Activated T-cell treated with anti-CD3 and anti-CD28 coated beads, Interleukin-2, amount 50 U/mL, for 1 hour (primary cell): ENCODE data around the gene MAP2K7.
"Not testable (repeated sequence)": the region's sequence is repeated elsewhere in the genome, so short reads cannot be mapped to it uniquely, and the experiment has no call there.

Experiments
- DNase-seq: peaks from one replicate; pipeline ENCODE4 v3.0.0-alpha.2; 2020

The MAP2K7 gene

DNA sequence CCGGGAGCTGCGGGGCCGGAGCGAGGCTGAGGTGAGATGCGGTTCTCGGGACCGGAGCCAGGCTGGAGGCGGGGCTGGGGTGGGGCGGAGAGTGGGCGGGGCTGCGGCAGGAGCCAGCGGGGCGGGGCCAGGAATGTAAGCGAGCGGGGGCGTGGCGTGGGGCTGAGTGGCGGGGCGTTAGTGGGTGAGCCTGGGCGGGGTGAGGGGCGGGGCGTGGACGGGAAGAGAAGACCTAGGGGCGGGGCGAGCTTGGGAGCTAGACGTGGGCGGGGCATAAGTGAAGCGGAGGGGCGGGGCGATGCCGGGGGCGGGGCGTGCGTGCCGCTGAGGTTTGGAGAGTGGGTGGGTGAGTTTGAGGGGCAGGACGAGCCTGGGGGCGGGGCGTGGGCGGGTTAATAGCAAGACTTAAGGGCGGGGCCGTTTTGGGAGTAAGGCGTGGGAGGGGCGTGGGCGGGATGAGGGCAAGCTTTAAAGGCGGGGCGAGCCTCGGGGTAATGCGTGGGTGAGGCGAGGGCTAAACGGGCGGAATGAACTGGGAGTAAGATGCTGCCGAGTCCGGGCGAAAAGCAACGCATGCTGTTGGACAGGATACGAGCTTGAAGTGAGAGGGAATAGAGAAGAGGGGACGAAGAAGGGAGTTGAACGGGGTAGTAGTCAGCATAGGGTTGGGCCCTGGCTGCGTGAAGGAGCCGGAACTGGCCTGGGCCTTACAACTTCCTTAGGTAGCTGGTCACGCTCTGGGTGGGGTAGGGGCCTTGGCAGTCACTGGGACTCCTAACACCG lies 17.0 kb downstream of the MAP2K7 start:
- peak; percentile 99 for DNase-seq

DNA sequence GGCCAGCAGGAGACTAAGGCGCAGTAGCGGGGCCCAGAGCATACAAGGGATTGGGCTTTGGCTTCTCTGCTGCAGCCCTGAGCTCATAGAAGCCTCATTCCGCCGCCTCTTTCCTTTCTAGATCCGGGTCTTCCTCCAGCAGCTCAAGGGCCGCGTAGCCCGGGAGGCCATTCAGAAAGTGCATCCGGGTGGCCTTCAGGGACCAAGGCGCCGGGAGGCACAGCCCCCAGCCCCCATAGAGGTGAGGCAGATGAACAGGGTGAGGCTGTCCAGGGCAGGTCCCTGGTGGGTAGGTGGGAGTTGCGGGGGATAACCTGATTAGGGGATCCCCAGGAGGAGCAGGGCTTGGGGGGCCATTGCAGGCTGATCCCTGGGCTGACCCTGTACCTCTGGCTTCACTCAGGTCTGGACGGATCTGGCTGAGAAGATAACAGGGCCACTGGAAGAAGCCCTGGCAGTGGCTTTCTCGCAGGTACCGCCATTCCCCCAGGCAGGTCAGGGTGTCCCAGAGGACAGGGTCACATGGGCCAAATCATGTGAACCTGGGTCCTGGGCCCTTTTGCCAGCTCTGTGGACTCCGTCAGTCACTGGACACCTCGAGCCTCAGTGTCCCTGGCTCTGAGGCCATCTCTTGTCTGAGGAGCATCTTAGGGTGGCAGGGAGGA lies 17.8 kb downstream of the MAP2K7 start:
- DNase-seq: no peak

DNA sequence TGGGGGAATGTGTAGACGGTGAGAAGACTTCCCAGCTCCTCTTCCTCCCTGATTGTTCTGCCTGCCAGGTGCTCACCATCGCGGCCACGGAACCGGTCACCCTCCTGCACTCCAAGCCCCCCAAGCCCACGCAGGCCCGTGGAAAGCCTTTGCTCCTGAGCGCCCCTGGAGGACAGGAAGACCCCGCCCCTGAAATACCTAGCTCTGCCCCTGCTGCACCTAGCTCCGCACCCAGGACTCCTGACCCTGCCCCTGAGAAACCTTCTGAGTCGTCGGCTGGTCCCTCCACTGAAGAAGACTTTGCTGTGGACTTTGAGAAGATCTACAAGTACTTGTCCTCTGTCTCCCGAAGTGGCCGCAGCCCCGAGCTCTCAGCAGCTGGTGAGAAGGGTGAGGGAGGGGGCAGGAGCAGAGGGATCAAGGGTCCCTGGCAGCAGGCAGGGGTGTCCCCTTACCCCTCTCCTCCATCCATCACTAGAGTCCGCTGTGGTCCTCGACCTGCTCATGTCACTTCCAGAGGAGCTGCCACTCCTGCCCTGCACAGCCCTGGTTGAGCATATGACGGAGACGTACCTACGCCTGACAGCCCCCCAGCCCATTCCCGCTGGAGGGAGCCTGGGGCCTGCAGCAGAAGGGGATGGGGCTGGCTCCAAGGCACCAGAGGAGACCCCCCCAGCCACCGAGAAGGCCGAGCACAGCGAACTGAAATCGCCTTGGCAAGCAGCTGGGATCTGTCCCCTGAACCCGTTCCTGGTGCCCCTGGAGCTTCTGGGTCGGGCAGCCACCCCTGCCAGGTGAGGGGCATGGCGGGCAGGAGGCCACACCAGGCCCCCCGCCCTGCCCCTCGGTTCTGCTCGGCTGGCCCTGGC lies 18.5 kb downstream of the MAP2K7 start:
- DNase-seq: no peak

DNA sequence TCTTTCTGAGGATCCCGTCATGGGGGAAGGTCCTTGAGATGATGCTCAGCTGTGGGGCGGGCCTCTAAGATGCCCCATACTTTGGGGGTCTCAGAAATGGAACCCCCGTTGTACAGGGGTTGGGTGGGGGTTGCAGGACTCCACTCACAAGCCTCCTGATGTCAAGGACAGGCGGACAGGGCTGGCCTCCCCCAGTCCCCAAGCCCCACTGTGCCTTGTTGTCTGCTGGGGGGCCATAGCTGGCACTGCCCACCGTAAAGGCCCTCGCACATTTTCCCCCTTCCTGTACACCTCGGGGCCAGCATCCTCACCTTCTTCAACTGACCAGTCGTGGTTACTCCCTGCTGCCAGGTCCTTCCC lies 19.1 kb downstream of the MAP2K7 start:
- DNase-seq: no peak

DNA sequence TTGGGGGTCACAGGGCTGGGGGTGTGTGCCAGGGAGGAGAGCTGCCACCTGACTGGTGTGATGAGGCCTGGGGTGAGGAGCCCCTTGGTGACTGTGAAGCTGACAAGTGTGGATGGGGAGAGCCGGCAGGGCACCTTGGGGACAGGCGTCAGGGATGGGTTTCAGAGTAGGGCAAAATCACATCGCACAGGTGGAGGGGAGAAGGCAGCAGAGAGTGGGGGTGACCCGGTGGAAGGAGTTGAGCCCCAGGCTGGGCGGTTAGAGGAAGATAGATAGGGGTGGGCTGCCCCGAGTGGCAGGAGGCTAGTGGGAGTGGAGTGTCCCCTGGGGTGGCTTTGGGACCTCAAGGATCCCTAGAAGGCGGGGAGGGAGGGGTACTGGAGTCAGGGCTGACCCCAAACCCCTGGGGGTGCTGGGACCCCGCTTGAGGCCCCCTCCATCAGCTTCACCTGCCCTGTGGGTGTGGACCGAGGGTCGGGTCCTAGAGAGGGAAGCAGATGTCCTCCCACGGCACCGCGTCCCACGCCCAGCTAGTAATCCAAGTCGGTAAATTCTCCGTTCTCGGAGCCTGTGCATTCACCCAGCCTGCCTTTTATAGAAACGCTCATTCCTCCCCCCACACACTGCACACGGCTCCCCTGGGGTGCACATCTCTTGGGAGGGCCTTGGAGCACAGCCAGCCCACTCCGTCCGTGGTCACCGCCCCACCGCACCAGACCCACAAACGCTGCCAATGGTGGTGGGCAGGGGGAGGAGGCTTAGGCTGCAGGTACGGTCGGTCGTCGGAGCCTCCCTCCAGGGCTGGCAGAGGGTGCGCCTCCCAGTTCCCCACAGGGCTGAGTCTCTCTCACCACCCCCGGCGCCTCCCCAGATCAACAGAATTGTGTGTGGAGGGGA lies 19.9 kb downstream of the MAP2K7 start:
- DNase-seq: no peak

DNA sequence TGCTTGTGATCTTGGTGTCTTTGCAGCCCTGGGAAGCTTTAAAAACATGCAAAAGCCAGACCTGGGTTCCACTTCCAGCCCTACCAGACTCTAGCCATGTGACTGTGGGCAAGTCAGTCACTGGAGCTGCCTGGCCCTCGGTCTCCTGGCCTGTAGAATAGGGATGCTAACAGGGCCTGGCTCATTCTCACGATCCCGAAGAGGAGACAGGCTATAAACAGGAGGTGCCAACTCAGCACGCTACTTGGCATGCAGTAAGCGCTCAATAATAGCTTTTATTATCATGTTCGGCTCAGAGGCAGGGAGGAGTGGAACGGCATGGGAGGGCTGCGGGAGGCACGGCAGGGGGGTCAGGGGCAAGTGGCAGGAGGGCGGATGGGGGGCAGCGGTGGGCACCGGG lies 20.6 kb downstream of the MAP2K7 start:
- no peak for DNase-seq

DNA sequence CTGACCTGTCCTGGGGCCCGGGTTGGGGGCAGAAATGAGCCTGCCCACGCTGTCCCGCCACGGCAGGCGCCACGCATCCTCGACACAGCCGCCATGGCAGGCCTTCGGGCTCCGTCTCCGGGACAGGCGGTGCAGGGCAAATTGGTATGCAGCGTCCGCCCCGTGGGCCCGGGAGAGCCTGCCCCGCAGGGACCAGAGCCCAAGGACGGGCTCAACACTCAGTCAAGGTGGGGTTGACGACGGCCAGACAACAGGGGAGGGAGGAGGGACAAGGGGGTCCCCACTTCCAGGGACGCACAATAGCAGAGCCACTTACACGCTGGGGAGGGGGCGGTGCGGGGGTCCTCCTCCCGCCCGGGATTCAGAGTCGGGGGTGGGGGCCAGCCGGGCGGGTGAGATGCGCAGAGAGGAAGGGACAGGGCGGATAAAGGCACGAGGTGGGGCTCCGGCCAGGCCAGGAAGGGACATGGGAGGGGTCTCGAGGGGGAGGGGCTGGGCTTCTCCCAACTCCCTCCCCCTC lies 21.0 kb downstream of the MAP2K7 start:
- DNase-seq: no peak

DNA sequence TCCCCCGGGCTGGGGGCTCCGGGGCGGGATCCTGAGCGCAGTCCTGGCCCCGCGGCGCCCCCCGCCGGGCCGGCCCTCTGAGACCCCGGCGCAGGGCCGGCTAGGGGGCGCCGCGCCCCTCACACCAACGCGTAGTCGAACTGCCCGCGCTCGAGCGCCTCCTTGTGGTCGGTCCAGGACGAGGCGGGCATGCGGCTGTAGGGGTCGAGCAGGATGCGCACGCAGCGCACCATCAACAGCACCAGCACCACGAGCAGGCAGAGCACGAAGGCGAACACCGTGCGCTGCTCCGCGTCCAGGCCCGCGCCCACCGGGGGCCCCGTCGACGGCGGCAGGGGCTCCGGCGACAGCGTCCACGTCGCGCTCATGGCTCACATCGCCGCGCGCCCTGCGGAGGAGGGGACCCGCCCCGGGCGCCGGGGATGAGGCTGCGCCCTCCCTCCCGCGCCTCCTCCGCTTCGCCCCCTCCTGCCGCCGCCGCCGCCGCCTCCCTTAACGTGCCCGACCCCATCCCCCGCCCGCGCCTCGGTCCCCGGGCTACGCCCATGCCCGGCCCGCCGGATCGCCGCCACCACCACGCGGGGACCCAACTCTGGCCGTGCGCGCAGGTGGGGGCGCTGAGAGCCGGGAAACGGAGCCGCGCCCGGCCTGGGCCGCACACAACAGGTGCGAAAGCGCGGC lies 21.6 kb downstream of the MAP2K7 start:
- DNase-seq: peak; percentile 81

DNA sequence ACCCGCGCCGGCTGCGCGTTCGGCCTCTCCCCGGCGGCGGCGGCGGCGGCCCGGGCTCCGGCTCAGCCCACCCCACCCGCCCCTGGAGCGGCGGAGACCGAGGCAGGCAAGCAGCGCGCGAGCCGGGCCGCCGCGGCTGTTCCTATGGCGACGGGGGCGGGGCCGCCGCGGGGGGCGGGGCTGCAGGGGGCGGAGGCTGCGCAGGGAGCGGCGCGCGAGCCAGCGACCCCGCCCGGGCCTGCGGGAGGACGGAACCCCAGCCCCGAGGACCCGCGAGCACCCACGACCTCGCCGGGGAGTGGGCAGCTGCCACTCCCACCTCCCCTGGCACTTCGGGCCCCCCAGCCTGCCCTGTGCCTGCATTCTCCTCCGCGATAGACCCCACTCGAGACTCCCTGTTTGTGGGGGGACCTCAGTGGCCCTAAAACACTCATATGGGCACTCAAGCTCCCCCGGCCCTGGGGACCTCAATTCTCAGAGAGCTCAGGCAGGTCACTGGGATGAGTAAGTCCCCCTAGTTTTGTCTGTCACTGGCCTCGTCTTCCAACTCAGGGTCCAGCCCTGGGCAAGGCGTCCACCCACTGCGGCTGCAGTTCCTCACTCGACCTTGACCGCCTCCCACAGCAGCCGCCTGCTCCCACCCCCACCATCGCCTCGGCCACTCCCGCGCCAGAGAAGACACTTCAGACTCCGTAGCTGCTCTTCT lies 22.5 kb downstream of the MAP2K7 start, which contains the start of gene CTXN1:
Gene CTXN1, minus strand, starts transcription at position 115 of the 706 bp plus-strand sequence. CDS start 597 bp downstream, outside the sequence.
- peak; percentile 87 for DNase-seq

DNA sequence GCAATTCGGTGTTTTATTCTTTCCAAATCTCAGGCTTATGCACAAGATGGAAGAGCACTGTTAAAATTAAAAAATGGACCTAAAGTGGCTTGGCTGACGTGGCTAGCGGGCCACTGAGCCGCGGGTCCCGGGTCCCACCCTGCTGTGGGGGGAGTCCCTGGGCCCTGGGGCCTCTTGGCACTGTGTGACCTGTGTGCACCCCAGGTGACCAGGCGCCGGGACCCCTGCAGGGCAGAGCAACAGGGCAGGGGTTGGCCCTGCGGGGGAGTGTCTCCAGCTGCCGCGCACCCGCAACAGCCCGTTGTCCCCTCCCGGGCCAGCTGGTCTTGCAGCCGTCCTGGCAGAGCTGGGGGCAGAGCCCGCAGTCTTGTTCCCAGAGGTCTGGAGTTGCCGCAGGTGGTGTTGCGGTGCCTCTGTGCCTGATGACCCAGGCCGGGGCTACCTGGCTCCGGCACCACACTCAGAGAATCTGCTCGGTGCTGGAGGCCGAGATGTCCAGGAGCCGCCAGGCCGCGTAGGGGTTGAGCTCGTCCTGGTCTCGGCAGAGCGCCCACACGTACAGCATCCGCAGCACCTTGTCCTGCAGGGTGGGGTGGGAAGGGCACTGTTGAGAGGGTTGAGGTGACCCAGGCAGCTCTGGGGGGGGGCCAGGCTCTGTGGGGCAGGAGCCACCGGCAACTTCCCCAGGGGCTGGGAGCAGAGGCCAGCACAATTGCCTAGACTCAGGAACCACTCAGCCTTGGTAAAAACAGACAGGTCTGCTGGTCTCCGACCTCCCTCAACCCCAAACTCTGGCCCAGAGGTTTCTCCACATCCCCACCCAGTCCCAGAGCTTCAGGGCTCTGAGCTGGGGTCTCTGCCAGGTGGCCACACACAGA lies 23.3 kb downstream of the MAP2K7 start:
- DNase-seq: no peak

DNA sequence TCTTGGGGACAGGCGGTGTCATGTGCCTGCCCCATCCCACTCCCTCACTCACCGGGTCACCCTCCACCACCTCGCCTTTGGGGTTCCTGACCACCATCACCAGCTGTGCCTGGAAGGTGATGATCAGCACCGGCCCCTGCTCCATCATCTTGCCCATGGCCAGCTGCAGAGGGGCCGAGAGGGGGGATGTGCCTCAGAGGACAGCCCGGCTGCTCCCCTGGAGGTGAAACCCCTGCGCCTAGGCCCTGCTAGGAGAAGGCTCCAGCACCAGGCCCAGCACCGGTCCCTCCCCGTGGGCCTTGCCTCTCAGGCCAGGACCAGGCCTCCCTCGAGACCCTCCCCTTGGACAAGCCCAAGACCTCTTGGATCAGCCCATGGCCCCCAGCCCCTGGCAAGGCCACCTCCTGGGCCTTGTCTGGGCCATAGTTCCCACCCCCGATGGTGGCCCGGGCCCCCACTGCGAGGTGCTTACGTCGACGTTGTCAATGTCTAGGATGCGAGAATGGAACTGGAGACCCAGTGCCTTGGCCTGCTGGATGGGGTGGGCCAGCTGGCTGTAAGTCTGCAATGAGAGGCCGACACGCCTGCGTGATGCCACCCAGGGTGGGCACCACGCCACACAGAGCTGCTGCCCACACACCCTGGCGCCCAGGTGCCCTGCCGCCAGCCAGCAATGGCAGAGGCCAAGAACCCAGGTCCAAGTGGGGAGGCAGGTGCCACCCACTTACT lies 24.1 kb downstream of the MAP2K7 start:
- DNase-seq: no peak

DNA sequence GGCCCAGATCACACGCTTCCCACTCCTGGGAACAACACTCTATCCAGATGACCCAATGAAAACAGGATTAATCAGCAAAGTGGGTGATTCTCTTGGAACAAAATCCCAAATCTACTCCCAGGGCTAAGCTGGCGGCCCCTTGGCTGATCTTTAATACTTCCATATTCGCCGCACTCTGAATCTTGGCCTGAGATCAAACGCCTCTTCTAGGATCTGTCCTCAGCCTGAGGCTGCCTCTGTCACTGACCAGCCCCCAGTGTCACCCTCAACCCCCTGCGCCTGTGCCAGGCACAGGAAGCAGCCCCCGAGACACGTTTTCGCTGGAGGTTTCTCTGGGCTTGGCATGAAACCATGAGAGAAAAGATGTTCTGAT lies 24.6 kb downstream of the MAP2K7 start:
- no peak for DNase-seq

DNA sequence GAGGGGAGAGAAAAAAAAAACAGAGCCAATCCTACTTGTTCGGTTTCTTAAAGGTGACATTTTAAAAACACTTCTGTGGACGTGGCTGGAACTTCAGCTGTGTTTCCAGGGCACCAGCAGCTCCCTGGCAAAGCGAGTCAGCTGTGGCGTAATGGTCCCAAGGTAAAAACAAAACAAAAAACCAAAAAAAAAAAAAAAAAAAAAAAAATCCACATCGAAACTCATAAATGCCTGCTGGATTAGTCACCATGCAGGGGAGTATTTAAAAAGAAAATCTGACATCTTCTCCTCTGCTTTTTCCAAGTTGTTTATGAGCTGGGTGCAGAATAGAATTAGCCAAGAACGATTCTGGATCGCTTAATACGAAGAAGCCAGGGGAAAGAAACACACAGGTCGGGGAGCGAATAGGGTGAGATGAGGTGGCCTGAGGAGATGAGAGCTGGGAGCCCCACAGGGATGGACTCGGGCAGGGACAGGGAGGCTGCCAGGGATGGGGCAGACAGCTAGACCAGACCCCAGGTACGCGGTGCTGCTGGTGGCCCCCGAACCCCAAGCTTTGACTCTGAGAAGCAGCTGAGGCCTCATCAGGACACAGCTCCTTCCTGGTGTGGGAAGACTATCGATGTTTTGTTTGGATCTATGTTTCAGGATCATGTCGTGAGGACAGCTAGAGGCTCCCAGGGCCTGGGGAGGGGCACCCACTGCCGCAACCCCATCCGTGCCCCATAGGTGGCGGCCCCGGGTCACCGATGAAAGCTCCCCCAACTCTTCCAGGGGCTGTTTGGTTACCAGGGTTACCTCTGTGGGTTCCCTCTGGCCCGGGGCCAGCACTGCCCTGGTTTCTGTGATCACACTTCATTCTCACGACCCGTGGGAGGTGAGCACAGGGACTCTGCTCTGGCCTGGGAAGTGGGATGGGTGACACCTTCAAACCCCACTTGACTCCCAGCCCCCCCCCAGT lies 25.3 kb downstream of the MAP2K7 start:
- peak; percentile 82 for DNase-seq

DNA sequence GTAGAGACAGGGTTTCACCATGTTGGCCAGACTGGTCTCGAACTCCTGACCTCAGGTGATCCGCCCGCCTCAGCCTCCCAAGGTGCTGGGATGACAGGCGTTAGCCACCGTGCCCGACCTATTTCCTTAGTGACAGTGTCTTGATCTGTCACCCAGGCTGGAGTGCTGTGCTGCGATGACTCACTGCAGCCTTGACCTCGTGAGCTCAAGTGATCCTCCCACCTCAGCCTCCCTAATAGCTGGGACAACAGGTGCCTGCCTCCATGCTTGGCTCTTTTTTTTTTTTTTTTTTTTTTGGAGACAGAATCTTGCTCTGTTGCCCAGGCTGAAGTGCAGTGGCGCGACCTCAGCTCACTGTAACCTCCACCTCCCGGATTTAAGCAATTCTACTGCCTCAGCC lies 26.4 kb downstream of the MAP2K7 start:
- DNase-seq: not testable (repeated sequence)

DNA sequence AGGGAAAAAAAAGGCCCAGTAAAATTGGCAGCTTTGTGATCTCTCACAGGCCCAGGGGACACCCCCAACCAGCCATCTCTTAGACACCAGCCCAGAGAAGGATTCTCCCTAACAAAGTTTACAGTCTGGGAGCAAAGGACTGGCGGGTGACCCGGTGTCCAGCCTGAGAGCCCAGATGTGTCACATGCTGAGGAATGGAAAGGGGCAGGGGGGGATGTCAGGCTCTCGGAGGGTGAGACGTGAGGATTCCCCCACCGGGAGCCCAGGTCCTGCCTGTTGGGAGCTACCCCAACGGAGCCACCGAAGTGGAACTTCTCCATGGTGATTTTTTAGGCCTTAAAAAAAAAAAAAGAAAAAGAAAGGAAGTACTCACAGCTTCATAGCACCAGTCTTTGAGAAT lies 27.1 kb downstream of the MAP2K7 start:
- DNase-seq: no peak

DNA sequence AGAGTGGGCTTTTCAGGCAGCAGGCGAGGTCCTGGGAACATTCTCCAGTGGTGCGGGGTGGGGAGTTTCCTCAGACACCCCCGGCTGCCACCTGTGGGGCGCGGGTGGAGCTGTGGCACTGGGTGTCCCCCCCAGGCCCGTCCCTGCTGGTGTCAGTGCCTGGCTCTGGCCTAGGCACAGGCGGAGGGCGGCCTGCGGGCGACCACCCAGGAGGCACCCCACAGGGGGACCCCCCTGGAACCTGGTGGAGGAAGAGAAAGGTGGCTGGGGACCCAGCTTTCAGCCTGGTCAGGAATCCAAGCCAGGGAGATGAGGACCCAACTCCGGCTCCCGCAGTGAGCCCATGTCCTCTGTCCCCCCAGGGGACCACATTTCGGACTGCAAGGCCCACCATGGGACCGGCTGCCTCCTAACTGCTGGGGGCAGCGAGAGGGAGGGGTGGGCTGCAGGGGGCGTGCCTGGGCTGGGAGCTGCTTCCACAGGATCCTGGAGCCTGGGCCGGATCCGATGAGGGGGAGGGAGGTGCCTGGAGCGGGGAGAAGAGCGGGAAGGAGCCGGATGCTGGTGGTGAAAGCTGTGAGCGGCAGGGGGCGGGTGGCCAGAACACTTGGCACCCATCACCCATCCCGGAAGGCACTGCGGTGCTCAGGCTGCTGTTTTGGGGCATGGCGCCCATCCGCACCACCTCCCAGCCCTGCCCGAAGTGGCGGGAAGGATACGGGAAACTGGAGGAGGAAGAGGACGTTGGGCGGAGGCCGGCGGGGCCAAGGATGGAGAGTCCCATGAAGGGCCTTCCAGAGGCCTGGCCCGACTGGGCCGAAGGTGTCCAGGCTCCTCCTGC lies 27.8 kb downstream of the MAP2K7 start:
- no peak for DNase-seq
